Tibial artery (tissue), 4 donors: ENCODE data around the gene LSP1.

Experiments used
- DNase-seq, 2 donors: peaks; one replicate each; pipeline ENCODE4 v3.0.0-alpha.2; 2019
- H3K27ac ChIP-seq, 2 donors: fragments of 200-600 bp; sonication (generic) in 1 of 2; 1 replicate in 1 of 2; 2 replicates in 1 of 2; pipeline ENCODE4 v1.5.1; 2018 to 2019; ENCODE audit warnings: mild to moderate bottlenecking in 1 of 2
- H3K27me3 ChIP-seq, 2 donors: fragments of 200-600 bp; sonication (generic) in 1 of 2; one replicate each; pipeline versions ENCODE4 v1.5.1 to v1.6.0; 2016 to 2019
- H3K36me3 ChIP-seq, 3 donors: fragments of 200-600 bp; sonication (generic) in 2 of 3; one replicate each; pipeline ENCODE4 v1.5.1; 2016 to 2019; ENCODE audit warnings: mild to moderate bottlenecking in 2 of 3
- H3K4me1 ChIP-seq, 4 donors: fragments of 200-600 bp; sonication (generic) in 2 of 4; 1 replicate in 3 of 4; 2 replicates in 1 of 4; pipeline ENCODE4 v1.5.1; 2016 to 2019
- H3K4me3 ChIP-seq, 2 donors: fragments of 200-600 bp; sonication (generic) in 1 of 2; 1 replicate in 1 of 2; 2 replicates in 1 of 2; pipeline ENCODE4 v1.5.1; 2018 to 2019; ENCODE audit warnings: mild to moderate bottlenecking in 2 of 2
- H3K9me3 ChIP-seq, 3 donors: fragments of 200-600 bp; sonication (generic) in 1 of 3; one replicate each; pipeline ENCODE4 v1.5.1; 2016 to 2019
- CTCF ChIP-seq, 2 experiments: fragments of 200-600 bp in 1 of 2; fragments of 450-650 bp in 1 of 2; IDR thresholded peaks; one replicate each; pipeline ENCODE4 v1.5.1; 2017 to 2019; ENCODE audit warnings: antibody characterized with exemption in 2 of 2, mild to moderate bottlenecking in 1 of 2, moderate library complexity in 1 of 2
- intact Hi-C: fragments of 100-400 bp; cut with DNase I; formaldehyde crosslinking; loops from one replicate; pipeline ENCODE4 v1.15.0; 2023; ENCODE audit warnings: low total_unique reads

Gene LSP1

GRCh38 chr11:1845561-1846452, 7.1 kb upstream of the LSP1 start:
- no peak overlapping the region for H3K4me3 ChIP-seq
- intact Hi-C loops, result no loop called here

GRCh38 chr11:1846453-1846932, 6.4 kb upstream of the LSP1 start:
- intact Hi-C loops, result no loop called here
- Histone ChIP-seq H3K36me3 (no peaks in the 10 kb centered on the region), H3K4me1 (no peaks in the 10 kb centered on the region), H3K9me3 (no peaks in the 10 kb centered on the region), H3K4me3 (no peak overlapping the region), H3K27me3 (no peaks in the 10 kb centered on the region), H3K27ac (no peak overlapping the region)
- no peak for DNase-seq
- no peak for TF ChIP-seq CTCF (IDR thresholded peaks at IDR 0.05)

More at GRCh38 chr11:1845561-1846452, 7.1 kb upstream of the LSP1 start:
- Histone ChIP-seq H3K27me3 (no peaks in the 10 kb centered on the region), H3K36me3 (no peaks in the 10 kb centered on the region), H3K9me3 (no peaks in the 10 kb centered on the region), H3K27ac (no peak overlapping the region), H3K4me1 (no peaks in the 10 kb centered on the region)
- no peak for TF ChIP-seq CTCF (IDR thresholded peaks at IDR 0.05)
- no peak for DNase-seq

- DNase-seq, result no peak
- Histone ChIP-seq H3K27me3 (no peaks in the 10 kb centered on the region), H3K4me3 (no peak overlapping the region), H3K9me3 (no peaks in the 10 kb centered on the region), H3K4me1 (no peaks in the 10 kb centered on the region), H3K27ac (no peak overlapping the region), H3K36me3 (no peaks in the 10 kb centered on the region)
- TF ChIP-seq CTCF (IDR thresholded peaks at IDR 0.05), result no peak
- intact Hi-C loops, result no loop called here
These were observed 5.7 kb upstream of the LSP1 start for GRCh38 chr11:1847006-1847735.

- Histone ChIP-seq H3K9me3 (no peaks in the 10 kb centered on the region), H3K36me3 (no peaks in the 10 kb centered on the region), H3K4me3 (no peak overlapping the region), H3K27me3 (no peaks in the 10 kb centered on the region), H3K4me1 (no peaks in the 10 kb centered on the region), H3K27ac (no peak overlapping the region)
- no peak for TF ChIP-seq CTCF (IDR thresholded peaks at IDR 0.05)
- intact Hi-C loops, result no loop called here
- DNase-seq, result no peak
These were observed 4.8 kb upstream of the LSP1 start for GRCh38 chr11:1847926-1848639.

- intact Hi-C loops, result no loop called here
- no peak for DNase-seq
- H3K4me1 ChIP-seq, result no peaks in the 10 kb centered on the region
- H3K27me3 ChIP-seq, result no peaks in the 10 kb centered on the region
- H3K4me3 ChIP-seq, result no peak overlapping the region
- TF ChIP-seq CTCF (IDR thresholded peaks at IDR 0.05), result no peak
- H3K9me3 ChIP-seq, result no peaks in the 10 kb centered on the region
- H3K27ac ChIP-seq, result no peak overlapping the region
- no peaks in the 10 kb centered on the region for H3K36me3 ChIP-seq
These were observed 4.0 kb upstream of the LSP1 start for GRCh38 chr11:1848640-1849430.
